GM03348 (cell line): ENCODE measurements around the gene MDH1.

Source experiments
- DNase-seq: peaks from one replicate; pipeline ENCODE4 v3.0.0; 2012; ENCODE audit warnings: low spot score

The MDH1 gene

DNA sequence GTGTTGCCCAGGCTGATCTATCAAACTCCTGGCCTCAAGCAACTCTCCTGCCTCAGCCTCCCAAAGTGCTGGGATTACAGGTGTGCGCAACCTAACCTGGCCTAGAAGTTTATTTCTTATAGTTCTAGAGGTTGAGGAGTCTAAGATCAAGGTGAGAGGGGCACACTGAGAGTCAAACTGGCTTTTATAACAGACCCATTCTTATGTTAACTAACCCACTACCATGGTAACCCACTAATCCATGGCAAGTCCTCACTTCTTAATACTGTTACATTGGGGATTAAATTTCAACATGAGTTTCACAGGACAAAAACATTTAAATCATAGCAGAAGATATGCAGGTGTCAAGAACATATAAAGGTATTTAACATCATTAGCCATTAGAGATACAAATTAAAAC is 50.6 kb downstream of the MDH1 start:
- DNase-seq = no peak

DNA sequence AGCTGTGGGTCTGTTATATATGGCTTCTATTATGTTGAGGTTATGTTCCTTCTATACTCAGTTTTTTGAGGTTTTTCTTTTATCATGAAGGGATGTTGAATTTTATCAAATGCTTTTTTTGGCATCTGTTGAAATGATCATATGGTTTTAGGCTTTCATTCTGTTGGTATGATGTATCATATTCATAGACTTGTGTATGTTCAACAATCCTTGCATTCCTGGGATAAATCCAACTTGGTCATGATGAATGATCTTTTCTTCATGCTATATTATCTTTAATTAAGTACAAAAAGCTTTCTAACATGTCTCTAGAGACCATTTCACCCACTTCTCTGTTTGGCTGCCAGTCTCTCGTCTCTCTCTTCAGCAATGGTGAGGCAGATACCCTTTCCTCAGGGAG is 54.2 kb downstream of the MDH1 start:
- no peak for DNase-seq

DNA sequence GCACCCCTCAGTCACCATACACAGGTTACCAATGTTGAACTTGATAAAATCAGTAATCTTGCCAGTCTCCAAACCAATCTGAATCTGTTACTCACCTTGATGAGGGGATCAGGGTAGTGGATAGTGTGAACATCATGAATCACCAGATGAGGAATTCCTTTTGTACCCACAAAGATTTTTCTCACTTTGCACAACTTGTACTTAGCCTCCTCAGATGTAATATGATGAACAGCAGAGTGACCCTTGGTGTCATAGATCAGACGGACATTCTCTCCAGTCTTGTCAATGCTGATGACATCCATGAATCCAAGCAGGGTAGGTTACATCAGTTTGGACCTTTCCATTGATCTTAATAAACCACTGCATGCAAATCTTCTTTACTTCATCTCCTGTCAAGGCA is 54.7 kb downstream of the MDH1 start:
- DNase-seq = no peak

DNA sequence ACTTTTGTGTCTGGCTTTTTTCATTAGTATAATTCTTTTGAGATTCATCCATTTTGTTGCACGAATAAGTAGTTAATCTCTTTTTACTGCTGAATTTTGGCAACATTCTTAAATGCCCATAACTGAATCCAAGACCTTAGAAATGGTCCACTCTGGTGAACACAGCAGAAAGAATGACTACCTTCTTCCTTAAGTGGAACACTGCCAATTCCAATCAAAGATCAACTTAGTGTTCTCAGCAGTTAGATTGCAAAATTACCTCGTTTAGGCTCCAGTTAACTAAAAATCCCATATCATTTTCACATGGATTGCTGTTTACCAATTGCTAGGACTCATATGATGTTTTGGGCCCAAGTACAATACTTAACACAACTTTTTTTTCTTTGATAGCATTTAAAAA is 59.9 kb downstream of the MDH1 start:
- no peak for DNase-seq

DNA sequence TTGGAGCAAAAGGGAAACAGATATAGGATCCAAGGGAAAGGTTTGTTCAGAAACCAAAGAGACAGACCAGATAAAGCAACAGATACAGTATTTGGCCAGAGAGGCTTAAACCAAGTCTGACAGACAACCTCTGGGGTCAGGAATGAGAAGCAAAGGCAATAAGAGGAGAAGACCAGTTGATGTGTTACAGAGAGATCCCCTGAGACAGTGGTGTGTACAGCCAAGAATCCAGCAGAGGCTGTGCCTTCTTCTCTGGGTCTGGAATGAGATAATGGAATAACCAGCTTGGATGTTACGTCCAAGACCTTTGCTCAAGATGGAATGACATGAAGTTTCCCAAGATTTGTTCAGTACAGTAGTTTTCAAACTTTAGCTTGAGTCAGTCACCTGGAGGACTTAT is 61.1 kb downstream of the MDH1 start:
- no peak for DNase-seq

DNA sequence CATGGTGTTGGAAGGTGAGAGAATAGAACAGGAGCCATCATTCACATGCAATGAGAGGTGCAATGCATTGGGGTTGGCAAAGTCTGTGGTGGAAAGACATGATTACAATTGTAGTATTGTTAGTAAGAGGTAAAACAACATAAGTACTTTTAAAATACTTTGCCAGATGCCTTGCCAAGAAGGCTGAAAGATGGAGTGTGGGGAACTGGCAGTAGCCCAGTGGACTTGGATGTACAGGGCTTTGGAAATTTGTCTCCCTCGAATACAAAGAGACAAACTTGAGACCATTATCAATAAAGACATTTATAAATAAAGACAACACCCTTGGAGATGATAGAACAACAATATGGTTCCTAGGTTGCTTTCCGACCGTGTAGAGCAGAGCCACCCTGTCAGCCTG is 62.0 kb downstream of the MDH1 start:
- no peak for DNase-seq

DNA sequence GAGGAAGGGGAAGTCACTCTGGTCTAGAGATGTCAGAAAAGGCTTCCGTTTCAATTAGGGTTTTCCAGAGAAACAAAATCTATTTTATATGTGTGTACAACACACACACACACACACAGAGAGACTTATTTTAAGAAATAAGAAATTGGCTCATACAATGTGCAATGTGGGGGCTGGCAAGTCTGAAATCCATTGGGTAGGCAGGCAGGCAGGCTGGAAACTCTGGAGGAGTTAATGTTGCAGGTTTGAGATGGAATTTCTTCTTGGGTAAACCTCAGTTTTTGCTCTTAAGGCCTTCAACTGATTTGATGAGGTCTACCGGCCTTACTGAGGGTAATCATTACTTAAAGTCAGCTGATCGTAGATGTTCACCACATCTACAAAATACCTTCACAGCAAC is 62.6 kb downstream of the MDH1 start:
- DNase-seq = no peak

DNA sequence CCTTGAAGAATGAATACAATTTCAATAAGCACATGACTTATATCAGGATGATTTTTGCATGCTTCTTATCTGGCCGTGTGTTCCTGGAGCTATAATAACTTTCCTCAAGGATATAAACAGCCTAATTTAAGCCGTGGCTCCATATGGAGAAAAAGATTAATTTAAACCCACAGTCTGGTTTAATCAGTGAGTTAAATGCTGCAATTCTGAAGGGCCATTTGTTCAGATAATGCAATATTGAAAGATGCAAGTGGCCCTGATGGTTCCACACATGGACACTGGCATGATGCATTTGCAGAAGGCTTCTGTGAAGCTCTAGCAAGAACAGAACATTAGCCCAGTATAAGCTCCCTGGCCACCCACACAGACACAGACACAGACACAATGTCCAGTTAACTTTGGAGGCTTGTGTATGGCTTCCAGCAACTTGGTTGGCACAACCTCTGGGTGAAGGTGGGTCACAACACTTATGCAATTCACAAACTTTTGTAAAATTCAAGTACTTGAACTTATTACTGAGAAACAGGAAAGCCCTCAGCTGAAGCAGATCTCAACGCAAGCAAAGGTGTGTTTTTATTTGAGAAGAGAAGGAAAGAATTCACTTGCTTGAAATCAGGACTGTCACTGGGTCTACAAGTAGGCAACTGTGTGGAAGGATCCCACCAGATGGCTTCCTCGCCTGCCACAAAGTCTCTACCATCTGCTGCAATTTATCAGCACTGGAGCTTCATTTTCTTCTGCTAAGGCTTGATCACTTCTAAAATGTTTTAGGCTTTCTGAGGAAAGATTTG is 63.3 kb downstream of the MDH1 start:
- DNase-seq = no peak

DNA sequence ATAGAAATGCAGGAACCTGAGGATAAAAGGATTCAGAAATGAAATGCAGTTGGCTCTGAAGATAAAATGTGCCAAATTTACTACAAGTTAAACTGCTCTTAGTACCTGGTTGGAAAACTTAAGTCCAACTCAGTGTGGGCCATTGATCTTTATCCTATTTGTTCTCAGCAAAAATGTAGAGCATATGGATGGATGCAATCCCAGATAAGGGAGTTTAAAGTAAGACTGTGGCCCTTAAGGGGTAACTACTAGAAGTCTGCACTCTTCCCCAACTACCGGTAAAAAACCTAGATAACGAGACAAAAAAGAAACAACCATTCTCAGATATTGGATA is 63.9 kb downstream of the MDH1 start:
- DNase-seq = no peak

DNA sequence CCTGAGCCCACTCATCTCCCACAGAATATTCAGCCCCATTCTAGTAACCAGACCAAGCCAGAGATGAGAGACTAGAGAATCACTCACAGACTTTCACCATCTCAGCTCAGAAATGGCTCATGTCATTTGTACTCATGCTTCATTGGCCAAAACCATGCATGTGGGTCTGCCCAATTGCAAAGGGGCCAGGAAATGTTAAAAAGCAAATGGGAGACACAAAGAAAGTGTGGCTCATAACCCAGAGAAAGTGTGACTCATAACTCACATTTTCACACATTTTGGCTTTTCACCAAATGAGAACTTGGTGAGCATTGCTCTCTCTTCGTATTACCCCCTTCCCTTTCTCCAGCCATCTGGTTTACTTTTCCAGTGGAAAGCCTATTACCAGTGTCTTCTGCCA is 66.2 kb downstream of the MDH1 start:
- peak; percentile 27 for DNase-seq
